H1 (cell line): Measurements from ENCODE around the gene SIK2. TPM values are rescaled to one million over a fixed set of nuclear protein-coding genes. Genes with fewer than 3 reads are reported as not detected.

ENCODE experiments used
- CTCF ChIA-PET: fragments of 300-600 bp; sonication (Branson Sonifier 250); formaldehyde crosslinking; loops from one replicate; lab custom pipeline; 2021; ENCODE audit not compliant: partially characterized antibody; lab: Charles Lee
- POLR2A ChIA-PET: fragments of 300-600 bp; sonication (Branson Sonifier 250); formaldehyde crosslinking; loops from one replicate; lab custom pipeline; 2021; ENCODE audit warnings: inconsistent platforms; ENCODE audit not compliant: partially characterized antibody; lab: Charles Lee
- DNase-seq, 2 experiments: peaks; one replicate each; pipeline versions ENCODE4 v3.0.0 to v3.0.0-alpha.2; 2010 to 2022; ENCODE audit warnings: low spot score in 2 of 2, low read depth in 1 of 2, mixed read lengths in 1 of 2
- FAIRE-seq: peaks from 2 replicates; lab custom pipeline; 2011; peaks lifted over from hg19 to GRCh38; lab: Jason Lieb, UNC
- H2AFZ ChIP-seq: 2 replicates; pipeline ENCODE4 v1.8.1; 2012; ENCODE audit warnings: low read length, inconsistent platforms
- H2AK5ac ChIP-seq: 2 replicates; pipeline ENCODE4 v1.6.1; 2013; ENCODE audit warnings: low read depth, low read length
- H2BK120ac ChIP-seq: replicated peaks from 2 replicates; pipeline ENCODE3; 2013; ENCODE audit warnings: low read depth, low read length, inconsistent platforms
- H2BK12ac ChIP-seq: 2 replicates; pipeline ENCODE4 v1.6.1; 2013; ENCODE audit warnings: low read depth, low read length
- H2BK15ac ChIP-seq: 2 replicates; pipeline ENCODE4 v1.6.1; 2013; ENCODE audit warnings: low read length
- H2BK20ac ChIP-seq: 2 replicates; pipeline ENCODE4 v1.6.1; 2013; ENCODE audit warnings: low read length
- H2BK5ac ChIP-seq: 2 replicates; pipeline ENCODE4 v1.6.1; 2013; ENCODE audit warnings: low read depth, low read length
- H3K14ac ChIP-seq: 2 replicates; pipeline ENCODE4 v1.6.1; 2013; ENCODE audit warnings: inconsistent platforms; ENCODE audit not compliant: insufficient read length
- H3K18ac ChIP-seq: 2 replicates; pipeline ENCODE4 v1.6.1; 2013; ENCODE audit warnings: low read length; ENCODE audit errors: extremely low read depth
- H3K23ac ChIP-seq: 2 replicates; pipeline ENCODE4 v1.6.1; 2013; ENCODE audit warnings: inconsistent platforms; ENCODE audit not compliant: insufficient read length
- H3K23me2 ChIP-seq: 2 replicates; pipeline ENCODE4 v1.6.1; 2013; ENCODE audit warnings: low read depth, low read length
- H3K27ac ChIP-seq: 2 replicates; pipeline ENCODE4 v1.6.1; 2011; ENCODE audit warnings: low read depth, low read length, inconsistent platforms
- H3K27me3 ChIP-seq, 4 experiments: replicated peaks in 1 of 4; 1 replicate in 1 of 4; 2 replicates in 3 of 4; pipeline versions ENCODE4 v1.6.1 to v1.8.1; 2011 to 2013; ENCODE audit warnings: low read length in 3 of 4, mild to moderate bottlenecking in 3 of 4, inconsistent platforms in 2 of 4, mixed read lengths in 2 of 4, moderate library complexity in 1 of 4; ENCODE audit not compliant: control insufficient read depth in 3 of 4, insufficient read depth in 3 of 4; ENCODE audit errors: extremely low read depth in 1 of 4
- H3K36me3 ChIP-seq, 4 experiments: 2 replicates each; pipeline versions ENCODE4 v1.6.1 to v1.8.1; 2011 to 2013; ENCODE audit warnings: mild to moderate bottlenecking in 4 of 4, low read length in 3 of 4, moderate library complexity in 2 of 4, control low read depth in 1 of 4, inconsistent platforms in 1 of 4; ENCODE audit not compliant: insufficient read depth in 4 of 4, control insufficient read depth in 2 of 4
- H3K4ac ChIP-seq: replicated peaks from 2 replicates; pipeline ENCODE3; 2013; ENCODE audit warnings: low read length, low read depth, mixed read lengths, inconsistent platforms; ENCODE audit not compliant: insufficient read length
- H3K4me1 ChIP-seq, 4 experiments: replicated peaks in 1 of 4; 1 replicate in 1 of 4; 2 replicates in 3 of 4; pipeline versions ENCODE4 v1.6.1 to v1.8.1; 2011 to 2013; ENCODE audit warnings: low read length in 3 of 4, inconsistent platforms in 2 of 4, mixed read lengths in 1 of 4; ENCODE audit not compliant: insufficient read depth in 4 of 4, control insufficient read depth in 3 of 4
- H3K4me2 ChIP-seq, 2 experiments: 2 replicates each; pipeline versions ENCODE4 v1.6.1 to v1.8.1; 2011 to 2013; ENCODE audit warnings: low read depth in 2 of 2, low read length in 2 of 2, control low read depth in 1 of 2, inconsistent platforms in 1 of 2, mild to moderate bottlenecking in 1 of 2; ENCODE audit not compliant: insufficient read depth in 1 of 2
- H3K4me3 ChIP-seq, 4 experiments: fragments of 200-600, 300-600 bp in 1 of 4; sonication (generic), shearing (Covaris generic), sonication (Bioruptor Twin) in 1 of 4; 2 replicates each; pipeline versions ENCODE4 v1.5.1 to v1.8.1; 2011 to 2016; ENCODE audit warnings: low read length in 4 of 4, low read depth in 3 of 4, control low read depth in 2 of 4, inconsistent platforms in 2 of 4, mild to moderate bottlenecking in 2 of 4, mixed read lengths in 1 of 4, moderate library complexity in 1 of 4; ENCODE audit not compliant: insufficient read depth in 2 of 4; ENCODE audit errors: extremely low read depth in 1 of 4
- H3K56ac ChIP-seq: replicated peaks from 2 replicates; pipeline ENCODE3; 2013; ENCODE audit warnings: low read depth, mild to moderate bottlenecking, mixed read lengths, low read length, inconsistent platforms; ENCODE audit not compliant: insufficient read length
- H3K79me1 ChIP-seq: 2 replicates; pipeline ENCODE4 v1.6.1; 2013; ENCODE audit warnings: low read depth, low read length, control low read depth
- H3K79me2 ChIP-seq, 2 experiments: 2 replicates each; pipeline versions ENCODE4 v1.6.1 to v1.8.1; 2012 to 2013; ENCODE audit warnings: low read length in 2 of 2, mild to moderate bottlenecking in 2 of 2, inconsistent platforms in 1 of 2; ENCODE audit not compliant: insufficient read depth in 2 of 2, control insufficient read depth in 1 of 2
- H3K9ac ChIP-seq, 4 experiments: replicated peaks in 1 of 4; 1 replicate in 1 of 4; 2 replicates in 3 of 4; pipeline versions ENCODE4 v1.6.1 to v1.8.1; 2011 to 2013; ENCODE audit warnings: low read depth in 3 of 4, low read length in 3 of 4, control low read depth in 2 of 4, mild to moderate bottlenecking in 2 of 4, moderate library complexity in 2 of 4, inconsistent platforms in 1 of 4; ENCODE audit errors: extremely low read depth in 1 of 4
- H3K9me3 ChIP-seq, 2 experiments: 2 replicates each; pipeline versions ENCODE4 v1.6.1 to v1.8.1; 2012 to 2013; ENCODE audit warnings: mild to moderate bottlenecking in 2 of 2, moderate library complexity in 2 of 2, control low read depth in 1 of 2, inconsistent platforms in 1 of 2, low read depth in 1 of 2, low read length in 1 of 2, mixed read lengths in 1 of 2; ENCODE audit not compliant: insufficient read depth in 2 of 2
- H4K20me1 ChIP-seq, 2 experiments: replicated peaks in 1 of 2; 2 replicates each; pipeline versions ENCODE3 to v1.8.1; 2011 to 2013; ENCODE audit warnings: inconsistent platforms in 2 of 2, low read length in 2 of 2, mild to moderate bottlenecking in 1 of 2; ENCODE audit not compliant: insufficient read depth in 2 of 2, control insufficient read depth in 1 of 2
- H4K5ac ChIP-seq: 2 replicates; pipeline ENCODE4 v1.6.1; 2013; ENCODE audit warnings: low read length, low read depth, mixed read lengths, inconsistent platforms; ENCODE audit not compliant: insufficient read length
- H4K8ac ChIP-seq: 2 replicates; pipeline ENCODE4 v1.8.0; 2013; ENCODE audit warnings: mild to moderate bottlenecking, moderate library complexity, low read length, inconsistent platforms; ENCODE audit not compliant: insufficient read depth; ENCODE audit errors: extremely low read depth
- H4K91ac ChIP-seq: replicated peaks from 2 replicates; pipeline ENCODE3; 2013; ENCODE audit warnings: low read length, mixed read lengths, inconsistent platforms; ENCODE audit not compliant: insufficient read length
- ASH2L ChIP-seq: fragments of 200-600, 300-600 bp; sonication (generic); IDR thresholded peaks from one replicate; pipeline ENCODE4 v1.7.1; 2017; ENCODE audit warnings: low read length
- CEBPB ChIP-seq: IDR thresholded peaks from 2 replicates; pipeline ENCODE4 v1.6.1; 2012; ENCODE audit warnings: low read depth, low read length
- GTF2F1 ChIP-seq: IDR thresholded peaks from 2 replicates; pipeline ENCODE4 v1.6.1; 2012; ENCODE audit warnings: low read depth, low read length, improper control_type of control experiment, borderline replicate concordance
- HDAC2 ChIP-seq, 2 experiments: fragments of 300-600 bp in 1 of 2; sonication (generic) in 1 of 2; IDR thresholded peaks; 2 replicates each; pipeline ENCODE4 v1.6.1; 2011 to 2012; ENCODE audit warnings: low read depth in 2 of 2, low read length in 2 of 2, mild to moderate bottlenecking in 2 of 2, moderate library complexity in 2 of 2, borderline replicate concordance in 1 of 2, inconsistent platforms in 1 of 2
- WGBS, 2 experiments: shearing (Covaris generic) in 1 of 2; methylation state at CpG; one replicate each; pipeline versions ENCODE4 v1.1.6 to v1.1.7; 2013 to 2015; ENCODE audit warnings: low lambda C conversion rate in 2 of 2, mixed read lengths in 2 of 2, inconsistent platforms in 1 of 2, low coverage in 1 of 2, missing lambda C conversion rate in 1 of 2; ENCODE audit not compliant: insufficient replicate concordance in 2 of 2, insufficient coverage in 1 of 2, insufficient read length in 1 of 2; ENCODE audit errors: extremely low coverage in 1 of 2, missing lambda C conversion rate in 1 of 2; 5-methylcytosine and 5-hydroxymethylcytosine counted together
- polyA plus RNA-seq, 7 experiments: library from polyadenylated mRNA; depleted of rRNA in 3 of 7; stranded (reverse) in 5 of 7; unstranded in 2 of 7; fragments of >200 nt in 5 of 7; fragments of 200-250 nt in 2 of 7; gene quantifications; 1 replicate in 5 of 7; 2 replicates in 1 of 7; 4 replicates in 1 of 7; pipeline versions ENCODE4 v1.2.1 to v1.2.3, GENCODE V29; 2011 to 2013; ENCODE audit warnings: missing spikeins in 2 of 7, mixed read lengths in 2 of 7
- total RNA-seq: library from RNA; stranded (reverse); fragmentation: NEBNext Ultra II Directional; extraction: Animal tissue kit (Norgen Biotek cat#: 25700); gene quantifications from 2 replicates; pipeline ENCODE4 v1.2.1, GENCODE V29; 2021

Gene SIK2
- total and polyA plus RNA-seq, 2 of the 8 experiments (the other 6 are each of a cell fraction or from before 2014, with no cell fraction given): 8.8 to 11.2 TPM

DNA sequence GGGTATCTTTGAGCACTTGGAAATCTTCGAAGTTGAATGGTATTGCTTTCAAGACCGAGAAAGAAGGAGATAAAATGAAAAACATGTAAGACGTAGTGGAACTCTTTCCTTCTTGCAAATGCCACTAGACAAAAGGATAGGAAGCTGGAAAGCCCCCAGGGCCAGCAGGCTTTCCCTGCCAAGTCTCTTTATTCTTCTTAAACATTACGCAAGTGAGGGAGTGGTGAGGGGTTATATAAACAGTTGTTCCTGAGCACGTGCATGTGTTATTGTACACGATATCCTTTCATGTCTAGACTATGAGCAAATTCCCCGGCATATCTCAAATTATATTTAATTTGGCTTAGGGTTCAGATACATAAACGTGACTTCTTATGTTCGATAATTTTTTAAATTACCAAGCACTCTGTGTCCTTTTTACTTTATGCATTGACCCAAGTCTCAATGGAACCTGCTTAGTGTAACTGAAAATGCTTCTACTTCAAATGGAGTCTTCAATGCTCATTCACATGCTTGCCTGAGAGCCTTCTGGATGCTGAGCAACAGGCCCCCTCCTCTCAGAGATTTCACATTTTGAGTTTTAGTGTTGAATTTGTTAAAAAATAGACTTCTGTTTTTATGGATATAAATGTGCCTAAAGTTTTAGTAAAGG, 104.9 kb downstream of the SIK2 start:
- 95% methylated on average over 9 of the region's 9 CpGs; no CpG with 5 or more reads in 1 of the 2 experiments for WGBS, 2 experiments
- FAIRE-seq: no peak
- CTCF ChIA-PET: no interaction called here

More for the DNA sequence above, 104.9 kb downstream of the SIK2 start:
- no peaks in the 10 kb centered on the region for H3K9me3 ChIP-seq
- no peak overlapping the region for H4K8ac ChIP-seq
- H3K4me2 ChIP-seq: no peak overlapping the region
- no peak overlapping the region for H2AK5ac ChIP-seq
- H4K20me1 ChIP-seq: no peaks in the 10 kb centered on the region
- TF ChIP-seq CEBPB (peak; percentile 42; the same call in 1 of the 2 replicates), ASH2L (no peak), HDAC2 (IDR thresholded peaks at IDR 0.05; ENCODE audit: borderline replicate concordance in 1 of 2, low read depth in 2 of 2, low read length in 2 of 2) (no peak), GTF2F1 (no peak)
- no peak overlapping the region for H3K4me3 ChIP-seq
- no peaks in the 10 kb centered on the region for H3K4me1 ChIP-seq
- no peaks in the 10 kb centered on the region for H3K27me3 ChIP-seq
- no peak overlapping the region for H3K4ac ChIP-seq
- no peak for DNase-seq
- H2BK120ac ChIP-seq: no peak overlapping the region
- H3K14ac ChIP-seq: no peak overlapping the region
- H2BK5ac ChIP-seq: no peak overlapping the region
- H3K79me2 ChIP-seq: no peaks in the 10 kb centered on the region
- no peak overlapping the region for H2BK20ac ChIP-seq
- no peak overlapping the region for H2BK15ac ChIP-seq
- H3K36me3 ChIP-seq: peaks cover 0 to 3% (median 1%) of the 10 kb centered on the region in 4 experiments; a peak in 2 of 8 replicates
- H2AFZ ChIP-seq: no peak overlapping the region
- no peak overlapping the region for H3K23ac ChIP-seq
- no peak overlapping the region for H3K27ac ChIP-seq
- no peak overlapping the region for H3K56ac ChIP-seq
- H3K18ac ChIP-seq: no peak overlapping the region
- H3K9ac ChIP-seq: no peak overlapping the region
- H2BK12ac ChIP-seq: no peak overlapping the region
- POLR2A ChIA-PET: interaction anchor here (0.7 kb wide), 1 partner anchor 15 kb away, joined by 3 read pairs; no protein-coding TSS in a partner anchor
- H3K23me2 ChIP-seq: no peaks in the 10 kb centered on the region
- no peak overlapping the region for H4K91ac ChIP-seq
- no peak overlapping the region for H4K5ac ChIP-seq
- no peaks in the 10 kb centered on the region for H3K79me1 ChIP-seq
